Left colon (tissue), 2 donors: ENCODE measurements around the gene AP3S1. TPM values are rescaled to one million over a fixed set of nuclear protein-coding genes. Genes with fewer than 3 reads are reported as not detected.
"Not testable (repeated sequence)": the region's sequence is repeated elsewhere in the genome, so short reads cannot be mapped to it uniquely, and the experiment has no call there.

Source experiments
- ATAC-seq: fragments of 200-7000 bp; cut with Tn5 transposase; one replicate; pipeline ENCODE4 v1.9.1; 2020; ENCODE audit warnings: mild to moderate bottlenecking, moderate library complexity
- DNase-seq, 2 donors: peaks; one replicate each; pipeline ENCODE4 v3.0.0-alpha.2; 2020
- intact Hi-C, 2 donors: fragments of 100-400 bp; cut with DNase I in 1 of 2; cut with micrococcal nuclease in 1 of 2; formaldehyde crosslinking; loops; one replicate each; pipeline versions ENCODE4 v1.11.2 to v1.14.0; 2022; cut with DNase I, micrococcal nuclease
- total RNA-seq, 2 donors: library from RNA; stranded (reverse); fragmentation: NEBNext Ultra II Directional; extraction: Animal tissue kit (Norgen Biotek cat#: 25700); gene quantifications; one replicate each; pipeline ENCODE4 v1.2.1, GENCODE V29; 2021
- donor health status: DM: no; HTN: no; CAD: no.
- donor health status: DM: yes; HTN: yes; CAD: no.

Gene AP3S1
- total RNA-seq, 2 donors from 2014 or later: 73.4 to 90.4 TPM

- no peak for ATAC-seq
- DNase-seq: no peak
- intact Hi-C loops: no loop called here
Measured at GRCh38 chr5:115817386-115817785, 24.3 kb upstream of the AP3S1 start.

- DNase-seq (no peak), ATAC-seq (no peak)
- intact Hi-C loops: no loop called here
Measured at GRCh38 chr5:115818821-115819220, 22.9 kb upstream of the AP3S1 start.

DNA sequence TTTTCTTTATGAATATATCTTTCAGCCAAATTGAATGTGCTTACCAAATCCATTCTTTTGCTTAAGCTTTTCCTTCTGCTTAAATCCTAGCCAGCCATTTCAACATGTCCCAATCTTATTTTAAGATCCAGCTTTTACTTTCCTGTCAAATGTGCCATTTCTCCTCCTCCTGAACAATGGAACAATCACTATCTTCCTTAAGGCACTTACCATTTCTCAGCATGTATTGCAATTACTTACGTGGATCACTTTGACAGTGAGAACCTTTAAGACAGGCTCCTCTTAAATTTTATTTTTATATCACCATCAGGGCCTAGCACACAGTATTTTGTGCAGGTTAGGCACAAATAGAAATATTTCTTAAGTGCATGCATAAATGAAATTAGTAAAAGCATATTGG is 20.9 kb upstream of the AP3S1 start:
- ATAC-seq: no peak
- DNase-seq: no peak
- intact Hi-C loops: no loop called here

DNA sequence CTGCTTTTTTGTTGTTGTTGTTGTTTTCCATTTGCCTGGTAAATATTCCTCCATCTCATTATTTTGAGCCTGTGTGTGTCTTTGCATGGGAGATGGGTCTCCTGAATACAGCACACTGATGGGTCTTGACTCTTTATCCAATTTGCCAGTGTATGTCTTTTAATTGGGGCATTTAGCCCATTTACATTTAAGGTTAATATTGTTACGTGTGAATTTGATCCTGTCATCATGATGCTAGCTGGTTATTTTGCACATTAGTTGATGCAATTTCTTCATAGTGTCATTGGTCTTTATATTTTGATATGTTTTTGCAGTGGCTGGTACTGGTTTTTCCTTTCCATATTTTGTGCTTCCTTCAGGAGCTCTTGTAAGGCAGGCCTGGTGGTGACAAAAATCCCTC is 16.8 kb upstream of the AP3S1 start:
- intact Hi-C loops, DNase-seq, ATAC-seq: not testable (repeated sequence)

DNA sequence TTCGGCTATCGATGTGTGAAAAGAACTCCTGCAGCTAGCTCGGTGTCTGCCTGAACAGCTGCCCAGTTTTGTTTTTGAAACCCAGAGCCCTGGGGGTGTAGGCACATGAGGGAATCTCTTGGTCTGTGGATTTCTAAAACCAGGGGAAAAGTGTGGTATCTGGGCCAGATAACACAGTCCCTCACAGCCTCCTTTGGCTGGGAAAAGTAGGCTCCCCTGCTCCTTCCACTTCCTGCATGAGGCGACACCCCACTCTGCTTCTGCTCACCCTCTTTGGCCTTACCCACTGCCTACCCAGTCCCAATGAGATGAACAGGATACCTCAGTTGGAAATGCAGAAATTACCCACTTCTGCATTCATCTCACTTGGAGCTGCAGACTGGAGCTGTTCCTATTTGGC is 15.8 kb upstream of the AP3S1 start:
- intact Hi-C loops: no loop called here
- ATAC-seq: no peak
- DNase-seq: no peak

- intact Hi-C loops: no loop called here
- peak; percentile 60 for ATAC-seq
- no peak for DNase-seq
Measured at GRCh38 chr5:115829913-115830312, 11.8 kb upstream of the AP3S1 start.

DNA sequence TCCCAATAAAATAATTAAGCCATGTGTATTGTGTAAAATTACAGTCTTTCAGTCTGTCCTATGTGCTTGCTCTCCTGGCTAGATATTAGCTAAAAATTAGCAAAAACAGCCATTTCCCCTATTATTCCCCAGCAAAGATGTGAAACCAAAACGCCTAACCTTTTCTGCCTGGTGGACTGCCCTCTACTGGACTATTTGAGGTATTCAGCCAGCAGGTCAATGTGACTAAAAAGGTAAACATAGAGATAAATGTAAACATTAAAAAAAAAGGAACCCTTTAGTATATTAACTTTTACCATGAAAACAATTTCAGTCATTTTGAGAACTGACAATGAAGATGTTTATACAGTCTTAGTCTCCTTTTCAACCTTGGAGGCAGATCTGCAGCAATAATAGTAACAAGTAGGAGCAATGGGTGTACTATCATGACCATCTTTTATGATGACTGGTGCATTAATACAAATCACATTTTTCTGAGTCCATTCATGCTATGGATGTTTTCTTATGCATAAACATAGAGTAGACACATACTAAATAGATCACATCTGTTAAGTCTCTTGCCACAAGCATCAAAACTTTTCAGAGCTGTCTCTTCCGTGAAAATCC is 10.5 kb upstream of the AP3S1 start:
- intact Hi-C loops: no loop called here

DNA sequence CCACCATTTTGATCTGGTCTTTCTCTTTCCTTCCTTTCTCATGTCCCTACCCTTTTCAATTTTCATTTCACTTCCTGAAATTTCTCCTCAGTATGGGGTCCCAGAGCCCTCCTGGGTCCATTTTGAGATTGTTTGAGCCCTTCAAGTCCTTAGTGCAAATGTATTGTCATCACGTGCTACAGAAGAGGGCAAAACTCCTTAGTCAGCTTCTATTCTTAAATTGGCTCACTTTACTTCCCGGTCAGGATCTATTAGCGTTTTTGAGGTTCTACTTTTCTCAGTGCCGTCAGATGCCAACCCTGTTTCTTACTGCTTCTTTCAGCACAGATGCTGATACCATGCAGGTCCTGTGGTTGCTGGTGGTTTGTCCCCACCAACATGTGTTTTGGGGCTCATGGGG is 6.3 kb upstream of the AP3S1 start:
- no peak for ATAC-seq
- intact Hi-C loops: no loop called here

More for the DNA sequence above, 10.5 kb upstream of the AP3S1 start:
- peak; percentile 64 for ATAC-seq
- no peak for DNase-seq

GRCh38 chr5:115838885-115839518 is 2.7 kb upstream of the AP3S1 start:
- intact Hi-C loops: no loop called here
- DNase-seq (no peak), ATAC-seq (no peak)

More for the DNA sequence above, 6.3 kb upstream of the AP3S1 start:
- no peak for DNase-seq

DNA sequence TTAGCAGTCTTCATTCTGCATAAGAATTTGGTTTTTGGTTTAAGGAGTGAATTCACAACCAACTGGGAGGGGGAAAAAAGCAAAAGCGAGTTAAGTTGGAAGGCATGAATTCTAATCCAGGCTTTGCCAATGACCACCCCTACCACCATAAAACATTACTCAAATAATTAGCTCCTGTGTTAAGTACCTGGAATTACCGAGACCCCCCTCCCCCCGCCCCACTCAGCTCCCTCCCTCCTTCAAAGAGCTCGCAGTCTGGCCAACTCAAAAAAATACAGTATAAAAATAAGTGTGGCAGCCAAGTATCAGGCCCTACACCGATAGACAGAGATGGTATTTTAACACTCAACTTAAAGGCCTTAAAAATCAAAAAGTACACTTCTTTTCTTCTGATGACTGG is 862 bp upstream of the AP3S1 start:
- no peak for ATAC-seq
- no peak for DNase-seq
- intact Hi-C loops: no loop called here

- intact Hi-C loops: no loop called here
- ATAC-seq (peak; percentile 55), DNase-seq (no peak)
Measured at GRCh38 chr5:115842089-115842935, 577 bp downstream of the AP3S1 start.

DNA sequence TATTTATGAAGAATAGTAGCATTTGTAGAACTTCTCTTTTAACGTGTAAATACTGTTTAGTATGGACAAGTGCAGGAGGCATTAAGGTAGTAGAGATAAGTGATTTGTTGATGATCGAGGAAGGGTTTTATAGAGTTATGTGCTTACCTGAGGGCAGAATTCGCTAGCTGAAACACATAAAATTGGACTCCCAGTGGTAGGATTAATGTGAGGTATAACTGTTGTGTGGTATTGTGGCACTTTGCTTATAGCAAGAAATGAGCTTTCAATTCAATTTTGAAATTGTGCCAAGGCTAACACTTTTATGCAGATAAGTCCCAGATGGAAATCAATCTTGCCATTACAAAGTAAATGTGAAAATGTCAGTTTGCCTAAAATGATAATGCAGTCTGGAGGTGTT is 1.2 kb downstream of the AP3S1 start:
- DNase-seq (no peak), ATAC-seq (no peak)
- intact Hi-C loops: no loop called here

DNA sequence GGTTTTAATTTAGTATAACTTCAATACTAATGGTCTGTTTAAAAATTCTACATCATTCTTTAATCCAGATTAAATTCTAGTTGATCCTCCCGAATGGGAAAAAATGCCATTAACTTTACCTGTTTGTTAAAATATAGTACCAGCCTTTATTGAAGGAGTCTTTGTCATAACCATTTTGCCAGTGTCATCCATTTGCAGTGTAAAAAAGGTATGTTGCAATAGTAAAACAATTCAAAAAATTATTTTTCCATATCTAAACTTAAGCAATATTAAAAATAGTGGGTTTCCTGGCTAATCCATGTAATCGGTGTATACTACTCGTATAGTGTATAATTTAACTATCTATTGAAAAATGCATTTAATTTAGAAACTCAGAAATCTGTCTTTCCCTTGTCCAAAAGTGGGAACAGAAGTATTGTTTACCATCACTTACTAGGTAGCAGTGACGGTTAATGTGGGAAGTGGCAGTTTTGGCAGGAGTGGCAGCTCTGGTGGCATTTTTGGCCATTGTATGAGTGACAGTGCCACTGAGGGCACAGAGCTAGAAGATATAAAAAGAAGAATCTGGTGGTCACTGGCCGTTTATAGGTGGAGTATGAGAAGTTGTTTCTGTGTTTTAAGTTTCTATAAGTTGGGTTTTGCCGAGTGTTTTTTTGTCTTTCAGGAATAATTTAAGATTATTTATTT is 1.9 kb downstream of the AP3S1 start:
- ATAC-seq: no peak
- intact Hi-C loops: no loop called here
- no peak for DNase-seq

- no peak for ATAC-seq
- intact Hi-C loops: no loop called here
- DNase-seq: no peak
Measured at GRCh38 chr5:115844321-115844817, 2.6 kb downstream of the AP3S1 start.

DNA sequence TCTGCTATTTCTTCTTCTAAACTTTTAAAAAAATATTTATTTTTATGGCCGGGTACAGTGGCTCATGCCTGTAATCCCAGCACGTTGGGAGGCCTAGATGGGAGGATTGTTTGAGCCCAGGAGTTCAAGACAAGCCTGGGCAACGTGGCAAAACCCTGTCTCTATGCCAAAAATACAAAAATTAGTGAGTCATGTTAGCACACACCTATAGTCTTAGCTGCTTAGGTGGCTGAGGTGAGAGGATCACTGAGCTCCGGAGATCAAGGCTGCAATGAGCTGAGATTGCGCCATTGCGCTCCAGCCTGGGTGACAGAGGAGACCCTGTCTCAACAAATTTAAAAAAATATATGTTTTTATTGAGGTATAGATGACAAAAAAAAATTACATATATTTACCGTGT is 5.6 kb downstream of the AP3S1 start:
- intact Hi-C loops: no loop called here
- no peak for DNase-seq
- ATAC-seq: no peak

GRCh38 chr5:115849258-115849798 is 7.6 kb downstream of the AP3S1 start:
- intact Hi-C loops: no loop called here
- no peak for ATAC-seq
- no peak for DNase-seq

- intact Hi-C loops: no loop called here
- DNase-seq (no peak), ATAC-seq (no peak)
Measured at GRCh38 chr5:115850744-115851416, 9.1 kb downstream of the AP3S1 start.

DNA sequence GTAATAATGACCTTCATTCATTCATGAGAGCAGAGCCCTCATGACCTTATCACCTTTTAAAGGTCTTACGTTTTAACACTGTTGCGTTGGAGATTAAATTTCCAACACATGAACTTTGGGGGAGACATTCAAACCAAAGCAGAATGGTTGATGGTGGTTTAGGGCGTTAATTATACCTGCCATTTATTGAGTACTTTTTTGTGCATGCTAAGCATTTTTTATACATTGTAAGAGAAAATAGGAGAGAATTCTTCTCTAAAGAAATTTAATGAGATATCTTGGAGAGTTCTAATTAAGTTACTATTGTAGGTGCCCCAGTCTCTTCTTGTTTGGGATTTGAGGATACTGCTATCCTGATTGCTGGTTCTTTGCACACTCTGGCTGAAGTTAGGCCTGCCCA is 12.4 kb downstream of the AP3S1 start:
- ATAC-seq: no peak
- no peak for DNase-seq
- intact Hi-C loops: no loop called here

DNA sequence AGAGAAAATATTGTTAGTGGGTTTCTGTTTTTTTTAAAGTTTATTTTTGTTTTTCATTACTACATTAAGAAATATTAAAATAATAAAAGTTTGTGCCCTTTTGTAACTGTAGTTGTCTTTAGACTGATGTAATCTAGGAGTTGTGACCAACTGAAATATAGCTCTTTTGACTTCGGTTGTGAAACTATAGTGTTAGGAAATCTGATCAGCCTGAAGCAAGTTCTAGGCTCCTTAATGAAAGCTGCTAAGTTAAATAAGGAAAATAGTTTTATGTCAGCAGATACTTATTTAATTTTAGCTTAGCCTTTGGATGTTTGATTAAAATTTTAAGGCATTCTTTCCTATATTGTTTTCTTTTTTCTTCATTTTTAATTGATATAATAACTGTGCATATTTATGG is 14.2 kb downstream of the AP3S1 start:
- intact Hi-C loops: no loop called here
- no peak for ATAC-seq
- no peak for DNase-seq
